UCSD-AML1 (cell line): ENCODE measurements around the gene MIP.
"Not testable (repeated sequence)": the region's sequence is repeated elsewhere in the genome, so short reads cannot be mapped to it uniquely, and the experiment has no call there.

Experiments used
- DNase-seq: peaks from one replicate; lab custom pipeline; 2025; ENCODE audit not compliant: unreplicated experiment; lab: John Stamatoyannopoulos, UW

Gene MIP

GRCh38 chr12:56411781-56412639 lies 42.4 kb downstream of the MIP start:
- no peak for DNase-seq

- DNase-seq: no peak
Observed at GRCh38 chr12:56410768-56411167, 43.7 kb downstream of the MIP start.

GRCh38 chr12:56408799-56409417 lies 45.5 kb downstream of the MIP start:
- no peak for DNase-seq

GRCh38 chr12:56404227-56404626 lies 50.2 kb downstream of the MIP start:
- not testable (repeated sequence) for DNase-seq

- not testable (repeated sequence) for DNase-seq
Observed at GRCh38 chr12:56401612-56402011, 52.8 kb downstream of the MIP start.

GRCh38 chr12:56401125-56401524 lies 53.3 kb downstream of the MIP start:
- DNase-seq: not testable (repeated sequence)
